Breast epithelium (tissue), 3 donors: Measurements from ENCODE around the gene ISG20.

ENCODE experiments used
- CTCF ChIP-seq, 3 donors: fragments of 450-650 bp; IDR thresholded peaks; one replicate each; pipeline ENCODE4 v1.5.1; 2016 to 2017; ENCODE audit warnings: antibody characterized with exemption in 3 of 3, mild to moderate bottlenecking in 3 of 3, moderate library complexity in 3 of 3
- POLR2A ChIP-seq: fragments of 450-650 bp; IDR thresholded peaks from one replicate; pipeline ENCODE4 v1.6.1; 2016; ENCODE audit warnings: antibody characterized with exemption, mild to moderate bottlenecking, moderate library complexity
- POLR2AphosphoS5 ChIP-seq, 3 donors: sonication (generic); formaldehyde crosslinking; IDR thresholded peaks; one replicate each; pipeline ENCODE4 v1.6.1; 2017; ENCODE audit warnings: antibody characterized with exemption in 3 of 3

DNA sequence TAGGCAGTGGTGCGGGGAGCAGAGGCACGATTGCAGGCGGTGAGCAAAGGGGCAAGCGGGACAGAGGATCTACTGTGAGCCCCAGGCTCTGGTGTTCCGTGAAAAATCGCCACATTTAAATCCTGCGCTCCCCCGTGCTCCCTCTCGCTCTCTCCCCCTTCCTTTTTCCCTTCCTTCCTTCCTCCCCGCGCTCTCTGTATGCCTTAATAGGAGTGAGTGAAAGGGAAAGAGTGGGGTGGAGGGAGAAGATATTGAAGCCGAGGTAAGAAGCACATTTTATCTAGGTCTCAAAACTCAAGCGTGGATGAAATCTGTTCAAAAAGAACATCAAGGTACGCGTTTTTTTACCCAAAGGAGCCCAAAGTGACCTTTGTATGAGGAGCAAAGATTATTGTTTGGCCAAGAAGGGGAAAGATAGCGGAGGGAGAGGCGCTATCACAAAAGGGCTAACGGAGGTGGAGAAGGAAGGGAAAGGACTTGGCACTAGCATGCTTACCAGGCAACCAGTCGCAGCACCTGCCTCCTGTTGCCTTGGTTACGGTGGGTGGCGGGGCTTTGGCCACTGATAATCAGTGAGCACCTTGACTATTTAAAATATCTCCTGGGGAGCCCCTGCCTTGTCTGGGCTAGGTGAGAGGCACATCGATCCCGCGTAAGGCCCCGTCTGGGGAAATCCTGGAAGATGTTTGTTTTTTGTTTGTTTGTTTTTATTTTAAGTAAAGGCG, 32.6 kb upstream of the ISG20 start:
- TF ChIP-seq POLR2A (no peak), POLR2AphosphoS5 (IDR thresholded peaks at IDR 0.05) (no peak), CTCF (IDR thresholded peaks at IDR 0.05) (no peak)
